Loucy (cell line): Measurements from ENCODE around the gene FABP1.

ENCODE experiments used
- H2AFZ ChIP-seq: fragments of 200-600 bp; sonication (generic); 2 replicates; pipeline ENCODE4 v1.6.0; 2016; ENCODE audit warnings: antibody characterized with exemption, mild to moderate bottlenecking, low read length, moderate library complexity
- H3F3A ChIP-seq: fragments of 200-600 bp; 2 replicates; pipeline ENCODE4 v1.6.0; 2016; ENCODE audit warnings: antibody characterized with exemption, low read depth, mild to moderate bottlenecking
- H3K27me3 ChIP-seq: fragments of 200-600 bp; sonication (generic); 2 replicates; pipeline ENCODE4 v1.6.1; 2014; ENCODE audit warnings: low read length, mild to moderate bottlenecking; ENCODE audit not compliant: insufficient read depth, poor library complexity, severe bottlenecking
- H3K36me3 ChIP-seq: fragments of 200-600 bp; sonication (generic); 2 replicates; pipeline ENCODE4 v1.6.1; 2016; ENCODE audit warnings: low read length; ENCODE audit not compliant: insufficient read depth
- H3K4me1 ChIP-seq: fragments of 200-600 bp; sonication (generic); 2 replicates; pipeline ENCODE4 v1.5.1; 2014; ENCODE audit warnings: low read length, mild to moderate bottlenecking; ENCODE audit not compliant: insufficient read depth, poor library complexity, severe bottlenecking
- H3K4me2 ChIP-seq: fragments of 200-600 bp; sonication (generic); 2 replicates; pipeline ENCODE4 v1.6.0; 2014; ENCODE audit warnings: antibody characterized with exemption, low read length, low read depth, mild to moderate bottlenecking; ENCODE audit not compliant: poor library complexity, severe bottlenecking
- H3K4me3 ChIP-seq: fragments of 200-600 bp; sonication (generic); 2 replicates; pipeline ENCODE4 v1.5.1; 2014; ENCODE audit warnings: low read length, mild to moderate bottlenecking, mixed read lengths; ENCODE audit not compliant: poor library complexity, severe bottlenecking
- H3K79me2 ChIP-seq: fragments of 200-600 bp; sonication (generic); 2 replicates; pipeline ENCODE4 v1.6.1; 2014; ENCODE audit warnings: low read length; ENCODE audit not compliant: insufficient read depth
- H3K9ac ChIP-seq: fragments of 200-600 bp; sonication (generic); 2 replicates; pipeline ENCODE4 v1.6.0; 2014; ENCODE audit warnings: mild to moderate bottlenecking, low read depth, low read length, moderate library complexity; ENCODE audit not compliant: poor library complexity, severe bottlenecking
- H3K9me2 ChIP-seq: fragments of 200-600 bp; sonication (generic); replicated peaks from 2 replicates; pipeline ENCODE4 v1.6.1; 2016; ENCODE audit warnings: low read depth, low read length, mixed read lengths
- H3K9me3 ChIP-seq: fragments of 200-600 bp; sonication (generic); 2 replicates; pipeline ENCODE4 v1.6.1; 2014; ENCODE audit warnings: mild to moderate bottlenecking, antibody characterized with exemption, low read length, low read depth; ENCODE audit not compliant: insufficient read depth
- H4K20me1 ChIP-seq: fragments of 200-600 bp; sonication (generic); 2 replicates; pipeline ENCODE4 v1.6.0; 2014; ENCODE audit warnings: antibody characterized with exemption, low read length, mild to moderate bottlenecking; ENCODE audit not compliant: insufficient read depth, poor library complexity, severe bottlenecking
- EZH2phosphoT487 ChIP-seq: fragments of 200-600 bp; IDR thresholded peaks from 2 replicates; pipeline ENCODE4 v1.6.1; 2018; ENCODE audit warnings: antibody characterized with exemption, mild to moderate bottlenecking, moderate library complexity, borderline replicate concordance
- TF ChIP-seq, protein P1 (sequence below): fragments of 200-600 bp; sonication (generic); conservative IDR thresholded peaks from 2 replicates; pipeline ENCODE4 v1.5.1; 2014; ENCODE audit warnings: mild to moderate bottlenecking, antibody characterized with exemption, low read length

FABP1 gene

DNA sequence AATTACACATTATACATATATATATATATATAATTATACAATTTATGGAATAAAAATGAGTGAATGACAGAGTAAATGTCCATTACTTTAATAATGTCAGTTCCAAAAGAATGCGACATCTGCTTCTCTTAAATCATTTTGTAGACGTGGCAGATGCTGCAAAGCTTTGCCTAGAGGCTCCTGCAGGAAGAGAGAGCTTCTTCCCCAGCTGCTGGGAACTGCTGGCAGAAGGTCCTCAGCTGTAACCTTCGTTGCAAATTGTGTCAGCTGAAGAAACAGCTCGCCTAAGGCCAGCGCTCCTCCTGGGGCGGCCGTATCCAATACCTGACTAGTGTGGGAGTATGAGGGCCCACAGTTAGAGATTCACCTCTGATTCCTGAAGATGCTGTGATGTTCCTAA lies 32.7 kb upstream of the FABP1 start:
- H3K4me3 ChIP-seq = no peak overlapping the region
- H3F3A ChIP-seq = no peaks in the 10 kb centered on the region
- H3K4me1 ChIP-seq = no peaks in the 10 kb centered on the region
- no peaks in the 10 kb centered on the region for H3K79me2 ChIP-seq
- no peaks in the 10 kb centered on the region for H3K27me3 ChIP-seq
- H3K9me3 ChIP-seq = no peaks in the 10 kb centered on the region
- no peaks in the 10 kb centered on the region for H4K20me1 ChIP-seq
- H2AFZ ChIP-seq = no peak overlapping the region
- H3K36me3 ChIP-seq = no peaks in the 10 kb centered on the region
- TF ChIP-seq, protein P1, sequence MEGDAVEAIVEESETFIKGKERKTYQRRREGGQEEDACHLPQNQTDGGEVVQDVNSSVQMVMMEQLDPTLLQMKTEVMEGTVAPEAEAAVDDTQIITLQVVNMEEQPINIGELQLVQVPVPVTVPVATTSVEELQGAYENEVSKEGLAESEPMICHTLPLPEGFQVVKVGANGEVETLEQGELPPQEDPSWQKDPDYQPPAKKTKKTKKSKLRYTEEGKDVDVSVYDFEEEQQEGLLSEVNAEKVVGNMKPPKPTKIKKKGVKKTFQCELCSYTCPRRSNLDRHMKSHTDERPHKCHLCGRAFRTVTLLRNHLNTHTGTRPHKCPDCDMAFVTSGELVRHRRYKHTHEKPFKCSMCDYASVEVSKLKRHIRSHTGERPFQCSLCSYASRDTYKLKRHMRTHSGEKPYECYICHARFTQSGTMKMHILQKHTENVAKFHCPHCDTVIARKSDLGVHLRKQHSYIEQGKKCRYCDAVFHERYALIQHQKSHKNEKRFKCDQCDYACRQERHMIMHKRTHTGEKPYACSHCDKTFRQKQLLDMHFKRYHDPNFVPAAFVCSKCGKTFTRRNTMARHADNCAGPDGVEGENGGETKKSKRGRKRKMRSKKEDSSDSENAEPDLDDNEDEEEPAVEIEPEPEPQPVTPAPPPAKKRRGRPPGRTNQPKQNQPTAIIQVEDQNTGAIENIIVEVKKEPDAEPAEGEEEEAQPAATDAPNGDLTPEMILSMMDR = no peak
- no peak for TF ChIP-seq EZH2phosphoT487
- no peaks in the 10 kb centered on the region for H3K9me2 ChIP-seq
- H3K4me2 ChIP-seq = no peak overlapping the region
- H3K9ac ChIP-seq = no peak overlapping the region

DNA sequence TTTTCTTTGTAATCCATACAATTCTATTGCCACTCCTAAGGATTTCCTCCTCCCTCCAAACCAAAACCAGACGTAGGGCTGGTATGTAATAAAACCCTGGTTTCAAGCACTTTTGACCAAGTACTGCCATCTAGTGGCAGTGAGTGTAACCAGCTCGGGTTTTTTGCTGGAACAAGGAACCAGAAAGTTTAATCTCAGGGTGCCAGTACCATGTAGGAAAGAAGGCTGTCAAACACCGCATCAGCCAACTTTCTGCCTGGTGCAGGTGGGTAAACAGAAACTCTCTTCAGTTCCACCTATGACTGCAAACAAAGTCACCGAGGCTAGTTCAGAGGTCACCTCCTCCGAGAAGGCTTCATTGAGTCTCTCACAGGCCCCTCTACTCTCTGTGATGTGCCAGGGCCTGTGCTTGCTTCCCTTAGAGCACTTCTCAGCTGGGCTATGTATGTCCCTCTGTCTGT lies 32.1 kb upstream of the FABP1 start:
- Histone ChIP-seq H2AFZ (no peak overlapping the region), H3K36me3 (no peaks in the 10 kb centered on the region), H3F3A (no peaks in the 10 kb centered on the region), H3K9me2 (no peaks in the 10 kb centered on the region), H3K4me1 (no peaks in the 10 kb centered on the region), H3K9me3 (no peaks in the 10 kb centered on the region), H3K79me2 (no peaks in the 10 kb centered on the region), H4K20me1 (no peaks in the 10 kb centered on the region), H3K4me2 (no peak overlapping the region), H3K9ac (no peak overlapping the region), H3K4me3 (no peak overlapping the region), H3K27me3 (no peaks in the 10 kb centered on the region)
- TF ChIP-seq, protein P1 = peak; percentile 92
- no peak for TF ChIP-seq EZH2phosphoT487

DNA sequence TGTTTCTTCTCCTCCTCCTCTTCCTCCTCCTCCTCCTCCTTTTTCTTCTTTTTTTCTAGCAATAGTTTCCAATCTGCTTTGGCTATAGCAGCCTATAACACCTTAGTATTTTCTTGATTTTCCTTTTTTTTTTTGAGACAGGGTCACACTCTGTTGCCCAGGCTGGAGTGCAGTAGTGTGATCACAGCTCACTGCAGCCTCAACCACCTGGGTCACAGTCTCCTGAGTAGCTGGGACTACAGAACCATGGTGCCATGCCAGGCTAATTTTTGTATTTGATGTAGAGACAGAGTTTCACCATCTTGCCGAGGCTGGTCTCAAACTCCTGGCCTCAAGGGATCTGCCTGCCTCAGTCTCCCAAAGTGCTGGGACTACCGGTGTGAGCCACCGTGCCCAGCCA lies 31.6 kb upstream of the FABP1 start:
- TF ChIP-seq, protein P1 = no peak
- no peak for TF ChIP-seq EZH2phosphoT487
- H3K79me2 ChIP-seq = no peaks in the 10 kb centered on the region
- H3K9me2 ChIP-seq = no peaks in the 10 kb centered on the region
- H2AFZ ChIP-seq = no peak overlapping the region
- no peaks in the 10 kb centered on the region for H3K9me3 ChIP-seq
- no peak overlapping the region for H3K4me3 ChIP-seq
- H3F3A ChIP-seq = no peaks in the 10 kb centered on the region
- H4K20me1 ChIP-seq = no peaks in the 10 kb centered on the region
- no peak overlapping the region for H3K4me2 ChIP-seq
- H3K9ac ChIP-seq = no peak overlapping the region
- no peaks in the 10 kb centered on the region for H3K36me3 ChIP-seq
- H3K27me3 ChIP-seq = no peaks in the 10 kb centered on the region
- no peaks in the 10 kb centered on the region for H3K4me1 ChIP-seq
